HepG2 (cell line): ENCODE data around the gene PXMP4. TPM values are rescaled to one million over a fixed set of nuclear protein-coding genes. Genes with fewer than 3 reads are reported as not detected.

Experiments
- ATM ChIP-seq: fragments of 450-650 bp; IDR thresholded peaks from 2 replicates; pipeline ENCODE4 v1.7.1; 2017; ENCODE audit warnings: mild to moderate bottlenecking, borderline replicate concordance
- CCDC6 ChIP-seq: sonication (generic); formaldehyde crosslinking; IDR thresholded peaks from 2 replicates; pipeline ENCODE4 v1.8.1; 2022; ENCODE audit warnings: mild to moderate bottlenecking, missing genetic modification reagents, moderate library complexity
- CEBPG ChIP-seq: IDR thresholded peaks from 2 replicates; pipeline ENCODE4 v1.6.1; 2016
- EP300 ChIP-seq, 3 experiments: sonication (generic) in 1 of 3; formaldehyde crosslinking in 1 of 3; IDR thresholded peaks; 2 replicates each; pipeline versions ENCODE4 v1.5.1 to v1.6.1; 2011 to 2020; ENCODE audit warnings: low read depth in 2 of 3, low read length in 2 of 3, borderline replicate concordance in 1 of 3, improper control_type of control experiment in 1 of 3, mild to moderate bottlenecking in 1 of 3, missing genetic modification reagents in 1 of 3, moderate library complexity in 1 of 3
- FOXO4 ChIP-seq: sonication (generic); formaldehyde crosslinking; conservative IDR thresholded peaks from 2 replicates; pipeline ENCODE4 v1.8.1; 2023; ENCODE audit warnings: missing genetic modification reagents
- KAT8 ChIP-seq: IDR thresholded peaks from 2 replicates; pipeline ENCODE4 v1.6.1; 2016; ENCODE audit warnings: missing genetic modification reagents, missing compliant biosample characterization
- LBX2 ChIP-seq: sonication (generic); formaldehyde crosslinking; IDR thresholded peaks from 2 replicates; pipeline ENCODE4 v1.5.0; 2020; ENCODE audit warnings: missing genetic modification reagents, mild to moderate bottlenecking, borderline replicate concordance
- MAFG ChIP-seq: sonication (generic); formaldehyde crosslinking; IDR thresholded peaks from 2 replicates; pipeline ENCODE4 v1.5.1; 2020; ENCODE audit warnings: mild to moderate bottlenecking, missing genetic modification reagents
- NR2C2 ChIP-seq: sonication (generic); formaldehyde crosslinking; IDR thresholded peaks from 2 replicates; pipeline ENCODE4 v1.4.0; 2020; ENCODE audit warnings: missing genetic modification reagents, mild to moderate bottlenecking, moderate library complexity, borderline replicate concordance
- NR3C1 ChIP-seq: sonication (generic); formaldehyde crosslinking; IDR thresholded peaks from 2 replicates; pipeline ENCODE4 v1.4.0; 2020; ENCODE audit warnings: missing genetic modification reagents
- PRDM10 ChIP-seq: sonication (generic); formaldehyde crosslinking; IDR thresholded peaks from 2 replicates; pipeline ENCODE4 v1.4.0; 2020; ENCODE audit warnings: low read depth, missing genetic modification reagents
- PRMT3 ChIP-seq: sonication (generic); formaldehyde crosslinking; IDR thresholded peaks from 2 replicates; pipeline ENCODE4 v1.8.1; 2022; ENCODE audit warnings: low read depth, mild to moderate bottlenecking, moderate library complexity, missing genetic modification reagents, borderline replicate concordance
- RXRA ChIP-seq: sonication (generic); formaldehyde crosslinking; IDR thresholded peaks from 2 replicates; pipeline ENCODE4 v1.5.1; 2020; ENCODE audit warnings: missing genetic modification reagents
- SAFB2 ChIP-seq: sonication (generic); formaldehyde crosslinking; IDR thresholded peaks from 2 replicates; pipeline ENCODE4 v1.5.1; 2020; ENCODE audit warnings: missing genetic modification reagents, low read depth, mild to moderate bottlenecking, borderline replicate concordance
- SNAPC2 ChIP-seq: sonication (generic); formaldehyde crosslinking; IDR thresholded peaks from 2 replicates; pipeline ENCODE4 v1.8.1; 2022; ENCODE audit warnings: mild to moderate bottlenecking, missing genetic modification reagents
- SSRP1 ChIP-seq: IDR thresholded peaks from 2 replicates; pipeline ENCODE4 v1.6.1; 2016; ENCODE audit warnings: control low read depth
- TGIF2 ChIP-seq: IDR thresholded peaks from 2 replicates; pipeline ENCODE4 v1.6.1; 2016; ENCODE audit warnings: control low read depth, missing compliant biosample characterization
- ZFAT ChIP-seq: sonication (generic); formaldehyde crosslinking; conservative IDR thresholded peaks from 2 replicates; pipeline ENCODE4 v1.8.1; 2023; ENCODE audit warnings: missing genetic modification reagents, inconsistent platforms
- ZFP37 ChIP-seq: sonication (generic); formaldehyde crosslinking; IDR thresholded peaks from 2 replicates; pipeline ENCODE4 v1.4.0; 2020; ENCODE audit warnings: missing genetic modification reagents, borderline replicate concordance
- ZKSCAN5 ChIP-seq: sonication (generic); formaldehyde crosslinking; IDR thresholded peaks from 2 replicates; pipeline ENCODE4 v1.5.1; 2020; ENCODE audit warnings: mild to moderate bottlenecking, missing genetic modification reagents
- ZNF101 ChIP-seq: sonication (generic); formaldehyde crosslinking; IDR thresholded peaks from 2 replicates; pipeline ENCODE4 v1.4.0; 2020; ENCODE audit warnings: mild to moderate bottlenecking, low read depth, missing genetic modification reagents, borderline replicate concordance
- ZNF205 ChIP-seq: IDR thresholded peaks from 2 replicates; pipeline ENCODE4 v1.6.1; 2018; ENCODE audit warnings: missing biosample characterization, missing genetic modification reagents
- ZNF331 ChIP-seq: sonication (generic); formaldehyde crosslinking; IDR thresholded peaks from 2 replicates; pipeline ENCODE4 v1.4.0; 2020; ENCODE audit warnings: missing genetic modification reagents
- ZNF446 ChIP-seq: sonication (generic); formaldehyde crosslinking; IDR thresholded peaks from 2 replicates; pipeline ENCODE4 v1.5.0; 2020; ENCODE audit warnings: mild to moderate bottlenecking, missing genetic modification reagents
- ZNF557 ChIP-seq: sonication (generic); formaldehyde crosslinking; IDR thresholded peaks from 2 replicates; pipeline ENCODE4 v1.4.0; 2020; ENCODE audit warnings: missing genetic modification reagents
- ZNF713 ChIP-seq: sonication (generic); formaldehyde crosslinking; IDR thresholded peaks from 2 replicates; pipeline ENCODE4 v1.4.0; 2020; ENCODE audit warnings: mild to moderate bottlenecking, missing genetic modification reagents
- polyA plus RNA-seq, 8 experiments: library from polyadenylated mRNA; depleted of rRNA in 3 of 8; stranded (reverse) in 7 of 8; unstranded in 1 of 8; fragments of >200 nt; fragmentation: Illumina TruSeq in 4 of 8; extraction: Trizol in 4 of 8; gene quantifications; 2 replicates each; pipeline versions ENCODE4 v1.2.1 to v1.2.3, GENCODE V29; 2011 to 2016; ENCODE audit warnings: low read depth in 4 of 8, missing spikeins in 1 of 8, mixed read lengths in 1 of 8; ENCODE audit not compliant: insufficient read depth in 1 of 8
- total RNA-seq, 5 experiments: library from RNA; depleted of rRNA; stranded (reverse); fragments of >200 nt; fragmentation: Illumina TruSeq; extraction: Trizol; gene quantifications; 2 replicates each; pipeline ENCODE4 v1.2.3, GENCODE V29; 2016; ENCODE audit warnings: low read depth in 1 of 5

PXMP4 gene
- total and polyA plus RNA-seq, 2 of the 13 experiments (the other 11 are each of a cell fraction or from before 2014, with no cell fraction given) = not detected

- TF ChIP-seq FOXO4 (CRISPR knock-in tag) = no peak
- TF ChIP-seq ZNF205 (CRISPR knock-in tag) = no peak
- no peak for TF ChIP-seq ZNF101 (CRISPR knock-in tag)
- peak; percentile 45 for TF ChIP-seq SSRP1 (CRISPR knock-in tag)
- TF ChIP-seq LBX2 (CRISPR knock-in tag) = 0 out of 2 replicates have a peak, but pooled peaks have one; percentile 26
- no peak for TF ChIP-seq EP300 (IDR thresholded peaks at IDR 0.05; ENCODE audit: low read depth in 2 of 2, low read length in 2 of 2)
- no peak; the same call in 1 of the 2 replicates for TF ChIP-seq EP300 (CRISPR knock-in tag; IDR thresholded peaks at IDR 0.05; ENCODE audit: borderline replicate concordance)
- 0 out of 2 replicates have a peak, but pooled peaks have one; percentile 26 for TF ChIP-seq PRDM10 (CRISPR knock-in tag)
- no peak for TF ChIP-seq SNAPC2 (CRISPR knock-in tag)
- TF ChIP-seq ZKSCAN5 (CRISPR knock-in tag) = no peak
- TF ChIP-seq CEBPG (CRISPR knock-in tag) = no peak
- no peak for TF ChIP-seq KAT8 (CRISPR knock-in tag)
- no peak for TF ChIP-seq ZNF446 (CRISPR knock-in tag)
- no peak for TF ChIP-seq NR2C2 (CRISPR knock-in tag)
- TF ChIP-seq NR3C1 = 0 out of 2 replicates have a peak, but pooled peaks have one; percentile 35
- 0 out of 2 replicates have a peak, but pooled peaks have one; percentile 34 for TF ChIP-seq ZFP37
- TF ChIP-seq CCDC6 (CRISPR knock-in tag) = no peak
- no peak for TF ChIP-seq ZNF713
- peak; percentile 7; the same call in 1 of the 2 replicates for TF ChIP-seq SAFB2 (CRISPR knock-in tag)
- TF ChIP-seq ZFAT (CRISPR knock-in tag) = 0 out of 2 replicates have a peak, but pooled peaks have one; percentile 47
- TF ChIP-seq TGIF2 (CRISPR knock-in tag) = peak; percentile 39; the same call in 1 of the 2 replicates
- no peak for TF ChIP-seq RXRA (CRISPR knock-in tag)
- TF ChIP-seq PRMT3 (CRISPR knock-in tag) = no peak
- no peak for TF ChIP-seq ZNF331 (CRISPR knock-in tag)
- TF ChIP-seq ATM = no peak
- no peak for TF ChIP-seq MAFG
- TF ChIP-seq ZNF557 (CRISPR knock-in tag) = 0 out of 2 replicates have a peak, but pooled peaks have one; percentile 19
Measured at GRCh38 chr20:33664085-33664761, 55.9 kb downstream of the PXMP4 start (continued).
